Epithelial cell of proximal tubule (primary cell): ENCODE results near the gene PRDX3. TPM values are rescaled to one million over a fixed set of nuclear protein-coding genes. Genes with fewer than 3 reads are reported as not detected.
"Not testable (repeated sequence)": the region's sequence is repeated elsewhere in the genome, so short reads cannot be mapped to it uniquely, and the experiment has no call there.

Experiments
- DNase-seq: peaks from one replicate; pipeline ENCODE4 v3.0.0-alpha.2; 2011; ENCODE audit warnings: low read depth
- H3K4me3 ChIP-seq: 2 replicates; pipeline ENCODE4 v1.5.1; 2011; ENCODE audit warnings: low read depth, mild to moderate bottlenecking, low read length
- total RNA-seq: library from RNA; depleted of rRNA; stranded (reverse); fragments of >200 nt; gene quantifications from 2 replicates; pipeline ENCODE4 v1.2.3, GENCODE V29; 2015
- TF ChIP-seq, protein P1 (sequence below): conservative IDR thresholded peaks from 2 replicates; pipeline ENCODE4 v1.5.1; 2012; ENCODE audit warnings: low read depth, mild to moderate bottlenecking, low read length

Gene PRDX3
- total RNA-seq, 1 donor from 2014 or later, result 267 TPM

DNA sequence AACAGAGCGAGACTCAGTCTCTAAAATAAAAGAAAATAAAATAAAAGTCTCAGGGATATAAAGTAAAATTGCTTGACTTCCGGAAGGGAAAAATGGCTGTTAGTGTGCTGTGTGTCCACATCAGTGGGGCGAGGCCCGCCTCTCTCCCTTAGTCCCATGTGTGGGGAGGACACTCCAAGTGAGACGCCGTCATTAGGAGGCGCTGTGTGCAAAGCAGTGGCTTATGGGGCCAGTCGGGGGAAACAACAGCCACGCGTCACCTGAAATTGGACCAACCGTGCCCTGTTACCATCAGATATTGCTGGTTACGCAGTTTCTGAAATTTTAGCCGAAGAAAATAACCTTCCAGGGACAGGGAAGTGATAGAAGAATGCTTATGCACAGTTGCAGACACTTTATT is 28.9 kb downstream of the PRDX3 start:
- TF ChIP-seq, protein P1, sequence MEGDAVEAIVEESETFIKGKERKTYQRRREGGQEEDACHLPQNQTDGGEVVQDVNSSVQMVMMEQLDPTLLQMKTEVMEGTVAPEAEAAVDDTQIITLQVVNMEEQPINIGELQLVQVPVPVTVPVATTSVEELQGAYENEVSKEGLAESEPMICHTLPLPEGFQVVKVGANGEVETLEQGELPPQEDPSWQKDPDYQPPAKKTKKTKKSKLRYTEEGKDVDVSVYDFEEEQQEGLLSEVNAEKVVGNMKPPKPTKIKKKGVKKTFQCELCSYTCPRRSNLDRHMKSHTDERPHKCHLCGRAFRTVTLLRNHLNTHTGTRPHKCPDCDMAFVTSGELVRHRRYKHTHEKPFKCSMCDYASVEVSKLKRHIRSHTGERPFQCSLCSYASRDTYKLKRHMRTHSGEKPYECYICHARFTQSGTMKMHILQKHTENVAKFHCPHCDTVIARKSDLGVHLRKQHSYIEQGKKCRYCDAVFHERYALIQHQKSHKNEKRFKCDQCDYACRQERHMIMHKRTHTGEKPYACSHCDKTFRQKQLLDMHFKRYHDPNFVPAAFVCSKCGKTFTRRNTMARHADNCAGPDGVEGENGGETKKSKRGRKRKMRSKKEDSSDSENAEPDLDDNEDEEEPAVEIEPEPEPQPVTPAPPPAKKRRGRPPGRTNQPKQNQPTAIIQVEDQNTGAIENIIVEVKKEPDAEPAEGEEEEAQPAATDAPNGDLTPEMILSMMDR, result peak; percentile 33
- no peak overlapping the region for H3K4me3 ChIP-seq
- no peak for DNase-seq

DNA sequence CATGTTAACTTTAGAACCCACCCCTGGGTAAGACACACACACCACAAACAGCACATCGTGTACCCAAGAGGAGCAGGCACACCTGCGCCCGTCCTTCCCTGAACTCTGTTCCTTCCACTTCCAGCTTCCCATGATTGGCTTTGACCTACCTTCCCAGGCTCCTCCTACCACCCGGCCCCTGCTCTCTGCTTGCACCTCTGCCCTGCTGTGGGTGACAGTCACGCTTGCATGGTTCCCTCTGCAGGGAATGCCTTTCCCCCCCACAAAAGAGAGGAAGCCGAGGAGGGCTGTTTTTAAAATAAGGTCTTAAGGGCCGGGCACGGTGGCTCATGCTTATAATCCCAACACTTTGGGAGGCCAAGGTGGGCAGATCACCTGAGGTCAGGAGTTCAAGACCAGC is 29.5 kb downstream of the PRDX3 start:
- no peak overlapping the region for H3K4me3 ChIP-seq
- DNase-seq, result no peak
- TF ChIP-seq, protein P1, result no peak

DNA sequence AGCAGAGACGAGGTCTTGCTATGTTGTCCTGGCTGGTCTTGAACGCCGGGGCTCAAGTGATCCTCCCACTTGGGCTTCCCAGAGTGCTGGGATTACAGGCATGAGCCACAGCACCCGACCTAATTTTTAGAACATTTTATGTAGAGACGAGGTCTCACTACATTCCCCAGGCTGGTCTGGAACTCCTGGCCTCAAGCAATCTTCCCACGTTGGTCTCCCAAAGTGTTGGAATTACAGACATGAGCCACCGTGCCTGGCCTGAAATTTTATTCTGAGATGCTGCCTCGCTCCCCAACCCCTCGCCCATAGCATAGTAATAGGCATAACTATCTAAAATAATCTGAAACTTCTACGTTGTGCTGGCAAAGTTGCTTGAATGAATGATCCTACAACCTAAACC is 35.0 kb downstream of the PRDX3 start:
- TF ChIP-seq, protein P1, result no peak
- no peak overlapping the region for H3K4me3 ChIP-seq
- DNase-seq, result no peak

DNA sequence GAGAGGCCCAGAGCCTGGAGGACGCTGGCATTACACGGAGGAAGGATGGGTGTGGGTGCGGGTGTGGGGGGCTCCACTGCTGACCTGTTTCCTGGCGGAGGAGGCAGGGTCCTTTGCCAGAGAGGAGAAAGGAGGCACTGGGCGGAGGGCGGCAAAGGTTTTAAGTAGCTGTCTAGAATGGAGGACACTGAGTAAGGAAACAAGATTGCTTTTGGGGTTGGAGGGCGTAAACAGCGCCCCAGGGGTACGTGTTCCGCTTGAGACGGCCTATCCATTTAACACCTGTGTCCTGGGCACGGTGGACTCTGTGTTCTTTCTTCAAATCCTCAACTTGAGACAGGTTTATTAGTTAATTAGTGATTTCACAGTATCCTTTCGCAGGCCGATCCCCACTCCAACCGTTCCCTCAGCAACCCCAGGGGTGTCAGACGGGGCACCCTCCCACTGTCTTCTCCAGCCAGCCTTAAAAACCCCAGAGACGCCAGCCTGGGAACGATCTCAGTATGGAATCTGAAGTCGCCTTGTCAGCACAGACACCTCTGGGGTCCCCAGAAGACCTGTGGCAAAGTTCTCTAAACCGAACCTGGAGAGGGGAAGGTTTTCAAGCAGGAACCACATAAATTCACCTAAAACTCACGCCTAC is 37.9 kb downstream of the PRDX3 start:
- H3K4me3 ChIP-seq, result no peak overlapping the region
- no peak for DNase-seq
- TF ChIP-seq, protein P1, result no peak

DNA sequence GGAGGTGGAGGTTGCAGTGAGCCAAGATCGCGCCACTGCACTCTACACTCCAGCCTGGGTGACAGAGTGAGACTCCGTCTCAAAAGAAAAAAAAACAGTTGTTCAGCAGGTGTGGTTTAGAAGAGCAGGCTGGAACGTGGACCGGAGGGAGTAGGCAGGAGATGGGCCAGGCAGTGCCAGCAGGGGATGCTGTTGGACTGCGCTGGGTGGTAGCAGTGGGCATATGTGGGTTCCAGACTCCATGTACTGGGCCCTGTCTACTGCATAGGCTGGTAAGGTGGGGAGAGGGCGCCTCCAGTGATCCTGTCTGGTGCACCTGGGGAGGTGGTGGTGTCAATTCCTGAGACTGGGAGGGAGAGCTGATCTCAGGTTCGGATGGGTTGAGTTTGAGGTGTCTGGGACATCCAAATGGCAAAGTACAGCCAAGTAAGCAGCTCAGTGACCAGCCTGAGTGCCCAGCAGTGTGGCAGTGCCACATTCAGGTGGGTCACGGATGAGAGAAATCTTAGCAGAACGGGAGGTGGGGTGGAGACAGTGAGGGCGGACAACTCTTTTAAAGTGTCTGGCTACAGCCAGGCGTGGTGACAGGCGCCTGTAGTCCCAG is 39.0 kb downstream of the PRDX3 start:
- TF ChIP-seq, protein P1, result peak; percentile 65
- H3K4me3 ChIP-seq, result no peak overlapping the region
- DNase-seq, result no peak

DNA sequence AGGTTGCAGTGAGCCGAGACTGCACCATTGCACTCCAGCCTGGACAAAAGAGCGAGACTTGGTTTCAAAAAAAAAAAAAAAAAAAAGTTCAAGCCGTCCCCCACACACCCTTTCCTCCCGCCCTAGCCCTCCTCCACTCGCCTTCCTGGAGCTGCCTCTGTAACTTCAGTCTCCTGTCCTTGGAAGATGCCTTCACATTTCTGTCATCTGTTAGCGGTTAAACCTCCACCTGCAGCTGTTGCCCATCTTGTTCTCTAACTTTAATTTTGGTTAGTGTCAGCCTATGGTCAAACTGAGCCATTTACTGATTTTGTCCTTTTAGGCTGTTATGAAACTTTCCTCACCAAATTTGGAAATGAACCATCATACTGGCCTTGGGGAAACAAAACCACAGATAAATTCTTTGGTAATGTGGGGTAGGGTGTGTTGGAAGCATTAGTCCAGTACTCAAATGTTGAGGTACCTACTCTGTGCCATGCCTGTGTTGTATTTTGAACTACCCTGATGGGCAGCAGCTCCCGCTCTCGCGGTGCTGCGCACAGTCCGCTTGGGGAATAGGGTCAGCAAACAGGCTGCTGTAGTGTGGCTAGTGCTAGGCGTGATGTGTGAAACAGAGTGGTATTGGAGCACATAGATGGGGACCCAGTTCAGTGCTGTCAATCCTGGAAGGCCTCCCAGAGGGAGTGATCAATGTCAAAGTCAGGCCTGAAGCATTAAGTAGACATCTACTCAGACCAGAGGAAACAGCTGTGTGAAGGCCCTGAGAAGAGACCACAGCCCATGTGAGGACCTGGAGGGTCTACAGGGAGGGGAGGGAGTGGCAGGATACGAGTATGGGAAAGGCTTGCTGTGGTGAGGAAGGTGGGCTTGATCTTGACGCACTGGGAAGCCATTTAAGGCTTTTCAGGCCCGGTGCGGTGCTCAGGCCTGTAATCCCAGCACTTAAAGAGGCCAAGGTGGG is 40.0 kb downstream of the PRDX3 start:
- no peak overlapping the region for H3K4me3 ChIP-seq
- TF ChIP-seq, protein P1, result no peak
- no peak for DNase-seq

DNA sequence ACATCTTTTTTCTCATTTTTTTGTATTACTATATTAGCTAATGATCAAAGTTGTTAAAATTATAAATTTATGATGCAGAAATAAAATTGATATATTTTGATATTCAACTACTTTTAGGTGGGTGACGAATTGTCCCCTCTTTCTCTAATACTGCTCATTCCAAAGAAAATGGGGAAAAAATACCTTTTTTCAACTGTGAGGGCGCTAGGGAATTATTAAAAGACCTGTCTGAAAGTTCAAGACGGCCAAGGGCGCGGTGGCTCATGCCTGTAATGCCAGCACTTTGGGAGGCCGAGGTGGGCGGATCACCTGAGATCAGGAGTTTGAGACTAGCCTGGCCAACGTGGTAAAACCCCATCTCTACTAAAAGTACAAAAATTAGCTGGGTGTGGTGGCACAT is 40.7 kb downstream of the PRDX3 start:
- not testable (repeated sequence) for DNase-seq, H3K4me3 ChIP-seq
